OCI-LY7 (cell line): ENCODE data around the gene SCLT1. TPM values are rescaled to one million over a fixed set of nuclear protein-coding genes. Genes with fewer than 3 reads are reported as not detected.

Source experiments
- BruUV-seq: library from RNA; stranded (reverse); fragments of 400-500 nt; replicated peaks from 2 replicates; lab custom pipeline; 2021; lab: Mats Ljungman, UMichigan
- CTCF ChIA-PET: fragments of 300-600 bp; sonication (Branson Sonifier 250); formaldehyde crosslinking; loops from one replicate; lab custom pipeline; 2022; ENCODE audit warnings: antibody characterized with exemption; ENCODE audit not compliant: unreplicated experiment; lab: Charles Lee
- POLR2A ChIA-PET: fragments of 300-600 bp; sonication (Branson Sonifier 250); formaldehyde crosslinking; loops from one replicate; lab custom pipeline; 2022; ENCODE audit warnings: antibody characterized with exemption; lab: Charles Lee
- DNase-seq: peaks from one replicate; pipeline ENCODE4 v3.0.0-alpha.2; 2015; ENCODE audit warnings: low spot score
- H2AFZ ChIP-seq: fragments of 200-600 bp; sonication (generic), shearing (Covaris generic); 2 replicates; pipeline ENCODE4 v1.6.1; 2014; ENCODE audit warnings: mild to moderate bottlenecking, antibody characterized with exemption, low read length, moderate library complexity
- H3K27ac ChIP-seq: fragments of 200-600 bp; sonication (generic); 2 replicates; pipeline ENCODE4 v1.5.1; 2014; ENCODE audit warnings: mixed run types, low read depth, mild to moderate bottlenecking, moderate library complexity, low read length, inconsistent platforms; ENCODE audit not compliant: poor library complexity, severe bottlenecking
- H3K36me3 ChIP-seq: fragments of 200-600 bp; sonication (generic); 2 replicates; pipeline ENCODE4 v1.6.1; 2014; ENCODE audit warnings: mild to moderate bottlenecking, antibody characterized with exemption, low read length, moderate library complexity, mixed read lengths; ENCODE audit not compliant: insufficient read depth
- H3K4me1 ChIP-seq: fragments of 200-600 bp; sonication (generic); 2 replicates; pipeline ENCODE4 v1.5.1; 2014; ENCODE audit warnings: mild to moderate bottlenecking, low read length; ENCODE audit not compliant: insufficient read depth, poor library complexity, severe bottlenecking
- H3K4me2 ChIP-seq: fragments of 200-600 bp; sonication (generic); 2 replicates; pipeline ENCODE4 v1.6.1; 2014; ENCODE audit warnings: mild to moderate bottlenecking, low read length
- H3K4me3 ChIP-seq: fragments of 200-600 bp; sonication (generic); 2 replicates; pipeline ENCODE4 v1.5.1; 2014; ENCODE audit warnings: mild to moderate bottlenecking, low read depth, low read length; ENCODE audit not compliant: poor library complexity, severe bottlenecking
- H3K79me2 ChIP-seq: fragments of 200-600 bp; sonication (generic); 2 replicates; pipeline ENCODE4 v1.6.1; 2016; ENCODE audit warnings: low read depth, mild to moderate bottlenecking, low read length, moderate library complexity, mixed read lengths; ENCODE audit not compliant: insufficient read depth
- H3K9me2 ChIP-seq: fragments of 200-600 bp; sonication (generic); 2 replicates; pipeline ENCODE4 v1.6.1; 2016; ENCODE audit warnings: mild to moderate bottlenecking, low read length, mixed read lengths; ENCODE audit not compliant: insufficient read depth
- H3K9me3 ChIP-seq: fragments of 200-600 bp; sonication (generic); 2 replicates; pipeline ENCODE4 v1.6.1; 2014; ENCODE audit warnings: mild to moderate bottlenecking, mixed run types, low read length, mixed read lengths
- H4K20me1 ChIP-seq: fragments of 200-600 bp; sonication (generic); 2 replicates; pipeline ENCODE4 v1.6.1; 2014; ENCODE audit warnings: mild to moderate bottlenecking, antibody characterized with exemption, low read length, moderate library complexity, mixed read lengths; ENCODE audit not compliant: insufficient read depth
- EZH2phosphoT487 ChIP-seq: fragments of 200-600 bp; sonication (generic); IDR thresholded peaks from 2 replicates; pipeline ENCODE4 v1.6.1; 2018; ENCODE audit warnings: low read depth, borderline replicate concordance, mild to moderate bottlenecking, mixed run types, antibody characterized with exemption, low read length, moderate library complexity, mixed read lengths
- intact Hi-C: fragments of 100-400 bp; cut with micrococcal nuclease; formaldehyde crosslinking; loops from one replicate; pipeline ENCODE4 v1.10.0; 2022; ENCODE audit not compliant: unreplicated experiment
- total RNA-seq, 2 experiments: library from RNA; depleted of rRNA in 1 of 2; stranded (reverse); fragments of >200 nt in 1 of 2; shearing (Covaris generic) in 1 of 2; gene quantifications; 2 replicates each; pipeline ENCODE4 v1.2.3, GENCODE V29; 2014 to 2022
- TF ChIP-seq, protein P1 (sequence below): fragments of 200-600 bp; sonication (generic); conservative IDR thresholded peaks from 2 replicates; pipeline ENCODE4 v1.5.1; 2014; ENCODE audit warnings: mild to moderate bottlenecking, antibody characterized with exemption, low read length, moderate library complexity, mixed read lengths

SCLT1 gene
- total RNA-seq, 2 experiments from 2014 or later = 36.9 to 42.0 TPM

GRCh38 chr4:128853741-128854140 lies 239.6 kb downstream of the SCLT1 start:
- no TSS peak for BruUV-seq
- Histone ChIP-seq H3K9me2 (no peaks in the 10 kb centered on the region), H3K27ac (no peak overlapping the region), H3K36me3 (peaks cover 99% of the 10 kb centered on the region), H3K4me3 (no peak overlapping the region), H3K79me2 (no peaks in the 10 kb centered on the region), H4K20me1 (peaks cover 8% of the 10 kb centered on the region; the same call in 1 of the 2 replicates), H3K9me3 (no peaks in the 10 kb centered on the region), H2AFZ (no peak overlapping the region), H3K4me1 (no peaks in the 10 kb centered on the region), H3K4me2 (no peak overlapping the region)
- intact Hi-C loops = no loop called here
- no peak for DNase-seq
- CTCF ChIA-PET = no interaction called here
- TF ChIP-seq EZH2phosphoT487 = no peak
- TF ChIP-seq, protein P1, sequence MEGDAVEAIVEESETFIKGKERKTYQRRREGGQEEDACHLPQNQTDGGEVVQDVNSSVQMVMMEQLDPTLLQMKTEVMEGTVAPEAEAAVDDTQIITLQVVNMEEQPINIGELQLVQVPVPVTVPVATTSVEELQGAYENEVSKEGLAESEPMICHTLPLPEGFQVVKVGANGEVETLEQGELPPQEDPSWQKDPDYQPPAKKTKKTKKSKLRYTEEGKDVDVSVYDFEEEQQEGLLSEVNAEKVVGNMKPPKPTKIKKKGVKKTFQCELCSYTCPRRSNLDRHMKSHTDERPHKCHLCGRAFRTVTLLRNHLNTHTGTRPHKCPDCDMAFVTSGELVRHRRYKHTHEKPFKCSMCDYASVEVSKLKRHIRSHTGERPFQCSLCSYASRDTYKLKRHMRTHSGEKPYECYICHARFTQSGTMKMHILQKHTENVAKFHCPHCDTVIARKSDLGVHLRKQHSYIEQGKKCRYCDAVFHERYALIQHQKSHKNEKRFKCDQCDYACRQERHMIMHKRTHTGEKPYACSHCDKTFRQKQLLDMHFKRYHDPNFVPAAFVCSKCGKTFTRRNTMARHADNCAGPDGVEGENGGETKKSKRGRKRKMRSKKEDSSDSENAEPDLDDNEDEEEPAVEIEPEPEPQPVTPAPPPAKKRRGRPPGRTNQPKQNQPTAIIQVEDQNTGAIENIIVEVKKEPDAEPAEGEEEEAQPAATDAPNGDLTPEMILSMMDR = no peak
- POLR2A ChIA-PET = no interaction called here

DNA sequence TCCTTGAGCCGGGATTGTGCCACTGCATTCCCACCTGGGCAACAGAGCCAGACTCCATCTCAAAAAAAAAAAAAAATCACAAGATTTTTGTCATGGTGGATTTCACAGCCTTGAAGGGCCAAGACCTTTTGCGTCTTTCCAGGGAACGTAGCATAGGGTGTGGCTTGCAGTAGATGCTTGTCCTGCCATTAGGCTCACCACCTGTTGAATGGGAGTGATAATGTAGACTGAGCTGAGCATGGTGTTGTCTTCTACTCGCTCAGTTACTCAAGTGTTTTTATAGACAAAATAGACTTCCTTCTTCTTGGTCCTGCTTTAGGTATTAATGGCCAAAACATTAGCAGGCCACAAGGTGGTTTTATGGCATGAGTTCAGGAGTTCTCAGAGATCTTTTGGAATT lies 243.1 kb downstream of the SCLT1 start:
- Histone ChIP-seq H3K4me2 (no peak overlapping the region), H3K4me1 (no peaks in the 10 kb centered on the region), H4K20me1 (no peaks in the 10 kb centered on the region; the same call in 1 of the 2 replicates), H3K27ac (no peak overlapping the region), H2AFZ (no peak overlapping the region), H3K9me3 (no peaks in the 10 kb centered on the region), H3K79me2 (no peaks in the 10 kb centered on the region), H3K9me2 (no peaks in the 10 kb centered on the region), H3K36me3 (peaks cover 99% of the 10 kb centered on the region), H3K4me3 (no peak overlapping the region)
- DNase-seq = no peak
- TF ChIP-seq, protein P1 = no peak
- no peak for TF ChIP-seq EZH2phosphoT487
- intact Hi-C loops = no loop called here
- no TSS peak for BruUV-seq
- POLR2A ChIA-PET = interaction anchor here (0.6 kb wide), 1 partner anchor 280 kb away, joined by 3 read pairs; no protein-coding TSS in a partner anchor
- CTCF ChIA-PET = no interaction called here

DNA sequence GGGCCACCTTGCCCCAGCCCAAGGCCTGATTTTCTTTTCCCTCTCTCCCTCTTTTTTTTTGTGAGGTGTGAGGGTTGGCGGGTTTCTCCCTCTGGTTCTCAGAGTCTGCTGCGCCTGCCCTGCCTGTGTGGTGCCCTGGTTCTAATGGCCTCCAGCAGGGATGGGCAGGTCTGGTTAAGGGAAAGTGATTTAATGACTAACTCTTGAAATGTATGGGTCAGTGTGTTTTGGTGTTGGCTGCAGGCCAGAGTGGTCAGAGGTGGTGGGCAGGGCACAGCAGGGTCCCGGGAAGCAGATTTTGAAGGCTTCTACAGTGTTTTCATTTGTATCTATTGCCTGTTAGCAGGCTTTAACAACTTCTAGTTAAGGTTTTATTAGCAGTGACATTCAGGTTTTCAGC lies 244.9 kb downstream of the SCLT1 start:
- H3K9me3 ChIP-seq = no peaks in the 10 kb centered on the region
- TF ChIP-seq, protein P1 = no peak
- TF ChIP-seq EZH2phosphoT487 = no peak
- no peak for DNase-seq
- no TSS peak for BruUV-seq
- no peaks in the 10 kb centered on the region for H3K4me1 ChIP-seq
- peaks cover 99% of the 10 kb centered on the region for H3K36me3 ChIP-seq
- no peak overlapping the region for H3K27ac ChIP-seq
- H3K79me2 ChIP-seq = no peaks in the 10 kb centered on the region
- H2AFZ ChIP-seq = no peak overlapping the region
- no peaks in the 10 kb centered on the region for H3K9me2 ChIP-seq
- intact Hi-C loops = no loop called here
- CTCF ChIA-PET = no interaction called here
- H3K4me2 ChIP-seq = no peak overlapping the region
- POLR2A ChIA-PET = no interaction called here
- H3K4me3 ChIP-seq = no peak overlapping the region
- no peaks in the 10 kb centered on the region; the same call in 1 of the 2 replicates for H4K20me1 ChIP-seq
